H1 (cell line): Measurements from ENCODE around the gene NT5E. TPM values are rescaled to one million over a fixed set of nuclear protein-coding genes. Genes with fewer than 3 reads are reported as not detected.

Experiments
- CHD7 ChIP-seq: fragments of 300-600 bp; sonication (generic); IDR thresholded peaks from 2 replicates; pipeline ENCODE4 v1.7.1; 2012; ENCODE audit warnings: low read length, moderate library complexity, mild to moderate bottlenecking, inconsistent platforms; ENCODE audit not compliant: insufficient replicate concordance
- HDAC2 ChIP-seq, 2 experiments: fragments of 300-600 bp in 1 of 2; sonication (generic) in 1 of 2; IDR thresholded peaks; 2 replicates each; pipeline ENCODE4 v1.6.1; 2011 to 2012; ENCODE audit warnings: low read depth in 2 of 2, low read length in 2 of 2, mild to moderate bottlenecking in 2 of 2, moderate library complexity in 2 of 2, borderline replicate concordance in 1 of 2, inconsistent platforms in 1 of 2
- POLR2A ChIP-seq, 2 experiments: IDR thresholded peaks; 1 replicate in 1 of 2; 2 replicates in 1 of 2; pipeline ENCODE4 v1.6.1; 2011; ENCODE audit warnings: low read depth in 2 of 2, low read length in 2 of 2, mild to moderate bottlenecking in 2 of 2; ENCODE audit errors: control extremely low read depth in 1 of 2
- POU5F1 ChIP-seq: IDR thresholded peaks from 2 replicates; pipeline ENCODE4 v1.6.1; 2011; ENCODE audit warnings: low read depth, mild to moderate bottlenecking, low read length, moderate library complexity
- polyA plus RNA-seq, 7 experiments: library from polyadenylated mRNA; depleted of rRNA in 3 of 7; stranded (reverse) in 5 of 7; unstranded in 2 of 7; fragments of >200 nt in 5 of 7; fragments of 200-250 nt in 2 of 7; gene quantifications; 1 replicate in 5 of 7; 2 replicates in 1 of 7; 4 replicates in 1 of 7; pipeline versions ENCODE4 v1.2.1 to v1.2.3, GENCODE V29; 2011 to 2013; ENCODE audit warnings: missing spikeins in 2 of 7, mixed read lengths in 2 of 7
- total RNA-seq: library from RNA; stranded (reverse); fragmentation: NEBNext Ultra II Directional; extraction: Animal tissue kit (Norgen Biotek cat#: 25700); gene quantifications from 2 replicates; pipeline ENCODE4 v1.2.1, GENCODE V29; 2021

The NT5E gene
- total and polyA plus RNA-seq, 2 of the 8 experiments (the other 6 are each of a cell fraction or from before 2014, with no cell fraction given) = 0.74 to 1.5 TPM

- no peak for TF ChIP-seq CHD7
- TF ChIP-seq POU5F1 = no peak
- no peak for TF ChIP-seq POLR2A (IDR thresholded peaks at IDR 0.05; ENCODE audit: control extremely low read depth in 1 of 2, low read depth in 2 of 2, low read length in 2 of 2)
- no peak for TF ChIP-seq HDAC2 (IDR thresholded peaks at IDR 0.05; ENCODE audit: borderline replicate concordance in 1 of 2, low read depth in 2 of 2, low read length in 2 of 2)
Measured at GRCh38 chr6:85402071-85402470, 47.8 kb upstream of the NT5E start (continued).
